Natural killer cell (primary cell): ENCODE data around the gene WDR36. TPM values are rescaled to one million over a fixed set of nuclear protein-coding genes. Genes with fewer than 3 reads are reported as not detected.

Experiments used
- ATAC-seq, 3 donors: fragments of 150-1000 bp in 2 of 3; fragments of 200-7000 bp in 1 of 3; cut with Tn5 transposase; 1 replicate in 1 of 3; 2 replicates in 2 of 3; pipeline ENCODE4 v1.10.0; 2021; ENCODE audit warnings: mild to moderate bottlenecking in 2 of 3, moderate library complexity in 2 of 3
- DNase-seq, 2 donors: peaks; one replicate each; pipeline versions ENCODE4 v3.0.0 to v3.0.0-alpha.2; 2013 to 2021; ENCODE audit warnings: mixed read lengths in 1 of 2
- H3K27ac ChIP-seq: one replicate; pipeline ENCODE4 v1.5.1; 2013; ENCODE audit warnings: mild to moderate bottlenecking, low read length
- H3K27me3 ChIP-seq: one replicate; pipeline ENCODE4 v1.6.1; 2013; ENCODE audit warnings: low read length; ENCODE audit not compliant: control insufficient read depth, insufficient read depth
- H3K36me3 ChIP-seq: one replicate; pipeline ENCODE4 v1.6.1; 2013; ENCODE audit warnings: low read length; ENCODE audit not compliant: control insufficient read depth, insufficient read depth
- H3K4me1 ChIP-seq: one replicate; pipeline ENCODE4 v1.6.1; 2013; ENCODE audit warnings: low read length; ENCODE audit not compliant: control insufficient read depth, insufficient read depth
- H3K4me3 ChIP-seq: one replicate; pipeline ENCODE4 v1.5.1; 2013; ENCODE audit warnings: low read length
- H3K9me3 ChIP-seq: one replicate; pipeline ENCODE4 v1.6.1; 2013; ENCODE audit warnings: low read length; ENCODE audit not compliant: control insufficient read depth, insufficient read depth
- H3K27ac Mint-ChIP-seq, 2 donors: one replicate each; pipeline ENCODE4 v1.8.0; 2022; ENCODE audit warnings: mild to moderate bottlenecking in 2 of 2, mixed read lengths in 2 of 2, moderate library complexity in 1 of 2
- H3K27me3 Mint-ChIP-seq, 2 donors: one replicate each; pipeline ENCODE4 v1.8.0; 2022; ENCODE audit warnings: low read depth in 2 of 2, mixed read lengths in 2 of 2
- H3K36me3 Mint-ChIP-seq: one replicate; pipeline ENCODE4 v1.8.0; 2022; ENCODE audit warnings: mixed read lengths
- H3K4me1 Mint-ChIP-seq, 2 donors: one replicate each; pipeline ENCODE4 v1.8.0; 2022; ENCODE audit warnings: mixed read lengths in 2 of 2
- H3K4me3 Mint-ChIP-seq: one replicate; pipeline ENCODE4 v1.8.0; 2022; ENCODE audit warnings: mild to moderate bottlenecking, moderate library complexity, mixed read lengths
- H3K9me3 Mint-ChIP-seq, 2 donors: one replicate each; pipeline ENCODE4 v1.8.0; 2022; ENCODE audit warnings: mixed read lengths in 2 of 2
- WGBS: methylation state at CpG from one replicate; pipeline ENCODE4 v1.1.7; 2013; ENCODE audit warnings: missing lambda C conversion rate; ENCODE audit not compliant: insufficient coverage; 5-methylcytosine and 5-hydroxymethylcytosine counted together
- intact Hi-C: fragments of 100-400 bp; cut with micrococcal nuclease; formaldehyde crosslinking; loops from one replicate; pipeline ENCODE4 v1.14.2; 2022
- total RNA-seq, 4 donors: library from RNA; stranded (reverse); fragments of 120-200 nt in 1 of 4; gene quantifications; one replicate each; pipeline versions ENCODE4 v1.2.3 to v1.2.4, GENCODE V29; 2013 to 2022
- TF ChIP-seq, protein P1 (sequence below): fragments of 200-600 bp; IDR thresholded peaks from one replicate; pipeline ENCODE4 v1.8.0; 2022; ENCODE audit warnings: antibody characterized with exemption

The WDR36 gene
- total RNA-seq, 3 donors from 2014 or later (not counting 1 experiment from before 2014, with no cell fraction given) = 23.0 to 24.8 (median 23.9) TPM

- Histone ChIP-seq H3K36me3 (no peaks in the 10 kb centered on the region), H3K4me3 (no peak overlapping the region), H3K4me1 (peaks cover 8% of the 10 kb centered on the region), H3K27me3 (peaks cover 35% of the 10 kb centered on the region), H3K27ac (no peak overlapping the region), H3K9me3 (no peaks in the 10 kb centered on the region)
- 83% methylated on average over 2 of the region's 2 CpGs for WGBS
- Mint-ChIP-seq H3K27ac (no peak overlapping the region), H3K36me3 (no peaks in the 10 kb centered on the region), H3K9me3 (peaks cover 0 to 2% of the 10 kb centered on the region in 2 donors), H3K4me1 (peaks cover 14 to 16% of the 10 kb centered on the region in 2 donors), H3K4me3 (peak overlapping the region; percentile 87), H3K27me3 (peaks cover 57 to 73% of the 10 kb centered on the region in 2 donors)
- DNase-seq = no peak
- intact Hi-C loops = no loop called here
- no peak for ATAC-seq
- TF ChIP-seq, protein P1, sequence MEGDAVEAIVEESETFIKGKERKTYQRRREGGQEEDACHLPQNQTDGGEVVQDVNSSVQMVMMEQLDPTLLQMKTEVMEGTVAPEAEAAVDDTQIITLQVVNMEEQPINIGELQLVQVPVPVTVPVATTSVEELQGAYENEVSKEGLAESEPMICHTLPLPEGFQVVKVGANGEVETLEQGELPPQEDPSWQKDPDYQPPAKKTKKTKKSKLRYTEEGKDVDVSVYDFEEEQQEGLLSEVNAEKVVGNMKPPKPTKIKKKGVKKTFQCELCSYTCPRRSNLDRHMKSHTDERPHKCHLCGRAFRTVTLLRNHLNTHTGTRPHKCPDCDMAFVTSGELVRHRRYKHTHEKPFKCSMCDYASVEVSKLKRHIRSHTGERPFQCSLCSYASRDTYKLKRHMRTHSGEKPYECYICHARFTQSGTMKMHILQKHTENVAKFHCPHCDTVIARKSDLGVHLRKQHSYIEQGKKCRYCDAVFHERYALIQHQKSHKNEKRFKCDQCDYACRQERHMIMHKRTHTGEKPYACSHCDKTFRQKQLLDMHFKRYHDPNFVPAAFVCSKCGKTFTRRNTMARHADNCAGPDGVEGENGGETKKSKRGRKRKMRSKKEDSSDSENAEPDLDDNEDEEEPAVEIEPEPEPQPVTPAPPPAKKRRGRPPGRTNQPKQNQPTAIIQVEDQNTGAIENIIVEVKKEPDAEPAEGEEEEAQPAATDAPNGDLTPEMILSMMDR = no peak
These were observed 17.9 kb upstream of the WDR36 start for GRCh38 chr5:111074244-111074643.

DNA sequence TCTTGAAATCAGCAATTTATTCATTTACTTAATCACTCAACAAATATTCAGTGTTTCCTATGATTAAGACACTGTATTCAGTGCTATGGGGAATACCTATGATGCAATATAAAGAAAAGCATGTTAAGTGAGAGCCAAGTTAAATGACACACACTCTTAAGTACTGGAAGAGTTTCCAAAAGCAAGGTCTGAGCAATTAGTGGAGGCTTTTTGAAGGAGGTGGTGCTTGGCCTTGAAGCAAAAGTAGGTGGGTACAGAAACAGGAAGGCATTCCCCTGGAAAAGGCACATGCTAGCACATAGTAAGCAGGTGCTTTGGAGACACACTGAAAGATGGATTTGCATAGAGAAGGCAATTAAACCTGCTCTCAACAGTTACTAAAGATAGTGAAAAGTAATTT lies 16.6 kb upstream of the WDR36 start:
- Histone ChIP-seq H3K4me1 (peaks cover 8% of the 10 kb centered on the region), H3K9me3 (no peaks in the 10 kb centered on the region), H3K27ac (no peak overlapping the region), H3K4me3 (no peak overlapping the region), H3K27me3 (peaks cover 30% of the 10 kb centered on the region), H3K36me3 (no peaks in the 10 kb centered on the region)
- intact Hi-C loops = no loop called here
- Mint-ChIP-seq H3K27me3 (peaks cover 49 to 74% of the 10 kb centered on the region in 2 donors), H3K36me3 (no peaks in the 10 kb centered on the region), H3K9me3 (peaks cover 0 to 2% of the 10 kb centered on the region in 2 donors), H3K27ac (no peak overlapping the region), H3K4me1 (peaks cover 14 to 16% of the 10 kb centered on the region in 2 donors), H3K4me3 (no peak overlapping the region)
- no peak for ATAC-seq
- TF ChIP-seq, protein P1 = no peak
- no peak for DNase-seq

GRCh38 chr5:111076091-111076490 lies 16.1 kb upstream of the WDR36 start:
- Histone ChIP-seq H3K27ac (no peak overlapping the region), H3K4me3 (no peak overlapping the region), H3K9me3 (no peaks in the 10 kb centered on the region), H3K27me3 (peaks cover 27% of the 10 kb centered on the region), H3K4me1 (peaks cover 8% of the 10 kb centered on the region), H3K36me3 (no peaks in the 10 kb centered on the region)
- Mint-ChIP-seq H3K4me1 (peaks cover 14 to 16% of the 10 kb centered on the region in 2 donors), H3K27me3 (peaks cover 45 to 75% of the 10 kb centered on the region in 2 donors), H3K36me3 (no peaks in the 10 kb centered on the region), H3K9me3 (peaks cover 0 to 2% of the 10 kb centered on the region in 2 donors), H3K27ac (no peak overlapping the region), H3K4me3 (no peak overlapping the region)
- TF ChIP-seq, protein P1 = no peak
- intact Hi-C loops = no loop called here
- no peak for DNase-seq
- 70% methylated on average over 1 of the region's 1 CpG for WGBS
- no peak for ATAC-seq

- Mint-ChIP-seq H3K27ac (no peak overlapping the region), H3K9me3 (peaks cover 0 to 2% of the 10 kb centered on the region in 2 donors), H3K36me3 (no peaks in the 10 kb centered on the region), H3K4me1 (peaks cover 14 to 15% of the 10 kb centered on the region in 2 donors), H3K27me3 (peaks cover 41 to 75% of the 10 kb centered on the region in 2 donors), H3K4me3 (no peak overlapping the region)
- TF ChIP-seq, protein P1 = no peak
- peaks cover 19% of the 10 kb centered on the region for H3K27me3 ChIP-seq
- DNase-seq = no peak
- H3K4me1 ChIP-seq = peaks cover 8% of the 10 kb centered on the region
- WGBS = 80% methylated on average over 2 of the region's 2 CpGs
- no peak overlapping the region for H3K27ac ChIP-seq
- H3K36me3 ChIP-seq = no peaks in the 10 kb centered on the region
- no peak for ATAC-seq
- no peak overlapping the region for H3K4me3 ChIP-seq
- intact Hi-C loops = no loop called here
- no peaks in the 10 kb centered on the region for H3K9me3 ChIP-seq
These were observed 14.5 kb upstream of the WDR36 start for GRCh38 chr5:111077678-111078077.
